ENCODE results near the gene SCARB2. TPM values are rescaled to one million over a fixed set of nuclear protein-coding genes. Genes with fewer than 3 reads are reported as not detected.

The SCARB2 gene
- total and polyA plus RNA-seq, 2 of the 4 experiments (the other 2 are of a cell fraction), result 69.2 to 102 TPM

- no peaks in the 10 kb centered on the region for H3K4me1 ChIP-seq (ENCODE audit: control insufficient read depth, insufficient read depth, low read length)
- peaks cover 6% of the 10 kb centered on the region for H3K27me3 ChIP-seq (ENCODE audit: control insufficient read depth, insufficient read depth, low read length)
- no peak overlapping the region for H2BK15ac ChIP-seq (ENCODE audit: low read depth, low read length)
- ChIA-PET POLR2A (ENCODE audit: unreplicated experiment) (no interaction called here), CTCF (no interaction called here)
- TF ChIP-seq CEBPB (IDR thresholded peaks at IDR 0.05; ENCODE audit: low read depth, low read length), result no peak
- TF ChIP-seq MAZ (IDR thresholded peaks at IDR 0.05; ENCODE audit: borderline replicate concordance, low read depth, low read length), result no peak
- no peak for TF ChIP-seq MXI1 (IDR thresholded peaks at IDR 0.05; ENCODE audit: borderline replicate concordance, low read depth, low read length)
- no peak for TF ChIP-seq CHD1 (IDR thresholded peaks at IDR 0.05; ENCODE audit: low read depth, low read length)
- TF ChIP-seq FOS (IDR thresholded peaks at IDR 0.05; ENCODE audit: low read depth, low read length), result no peak
- TF ChIP-seq CTCF (conservative IDR thresholded peaks at IDR 0.05; ENCODE audit: low read depth, low read length), result no peak
- no peak for TF ChIP-seq MAFK (IDR thresholded peaks at IDR 0.05; ENCODE audit: low read depth, low read length)
- no peak for TF ChIP-seq RCOR1 (IDR thresholded peaks at IDR 0.05; ENCODE audit: insufficient replicate concordance, low read length)
- TF ChIP-seq ELK1 (IDR thresholded peaks at IDR 0.05; ENCODE audit: borderline replicate concordance, low read depth, low read length), result no peak
- TF ChIP-seq USF2 (IDR thresholded peaks at IDR 0.05; ENCODE audit: low read depth, low read length), result no peak
- H3K18ac ChIP-seq (ENCODE audit: low read depth, low read length), result no peak overlapping the region
- no CpG with 5 or more reads among the region's 1 CpG for WGBS, 2 experiments (ENCODE audit: extremely low coverage in 2 of 2, insufficient read length in 1 of 2)
- H4K5ac ChIP-seq (ENCODE audit: low read depth, low read length), result no peak overlapping the region
- no peaks in the 10 kb centered on the region for H4K20me1 ChIP-seq (ENCODE audit: insufficient read depth, low read length)
- H2AK5ac ChIP-seq (ENCODE audit: low read depth, low read length), result no peak overlapping the region
- H2AFZ ChIP-seq (replicated peaks; ENCODE audit: low read length, poor library complexity), result no peak overlapping the region
- dilution Hi-C loops (cut with HindIII; ENCODE audit: low sequenced_read_pairs, unreplicated experiment) (no loop called here), intact Hi-C loops (cut with micrococcal nuclease) (no loop called here), in situ Hi-C loops (cut with MboI; ENCODE audit: low sequenced_read_pairs) (no loop called here)
- ATAC-seq (ENCODE audit: low read depth) (no peak), DNase-seq (no peak)
- H2BK120ac ChIP-seq (ENCODE audit: low read depth, low read length), result no peak overlapping the region
- no peak overlapping the region for H3K27ac ChIP-seq (ENCODE audit: insufficient read depth, low read length)
- no peak overlapping the region for H2AK9ac ChIP-seq (replicated peaks; ENCODE audit: low read depth, low read length, poor library complexity)
- H3K56ac ChIP-seq (ENCODE audit: extremely low read depth, insufficient read depth, low read length), result no peak overlapping the region
- H3K4me3 ChIP-seq (ENCODE audit: insufficient read depth, low read depth, low read length), result no peak overlapping the region
- peaks cover 4% of the 10 kb centered on the region for H3K9me3 ChIP-seq (ENCODE audit: control insufficient read depth, insufficient read depth, low read length)
- H3K36me3 ChIP-seq (ENCODE audit: control insufficient read depth, insufficient read depth, low read length), result no peaks in the 10 kb centered on the region
- no peak overlapping the region for H3K23ac ChIP-seq (ENCODE audit: low read depth, low read length)
- H3K9ac ChIP-seq (ENCODE audit: low read depth, low read length), result no peak overlapping the region
- no TSS peak for BruUV-seq (replicated peaks)
- no peaks in the 10 kb centered on the region for H3K9me1 ChIP-seq (ENCODE audit: insufficient read depth, low read length)
- no peak overlapping the region for H2BK20ac ChIP-seq (ENCODE audit: low read depth, low read length)
- no peak overlapping the region for H4K8ac ChIP-seq (ENCODE audit: low read depth in 2 of 2, low read length in 2 of 2)
- H3K4ac ChIP-seq (ENCODE audit: low read depth, low read length), result no peak overlapping the region
- H3K14ac ChIP-seq (replicated peaks; ENCODE audit: low read depth, low read length), result no peak overlapping the region
- H4K91ac ChIP-seq (ENCODE audit: insufficient read depth, low read depth, low read length), result no peak overlapping the region
- no peaks in the 10 kb centered on the region for H3K79me1 ChIP-seq (ENCODE audit: low read depth in 1 of 2, low read length in 2 of 2)
- no peak overlapping the region for H2BK5ac ChIP-seq (ENCODE audit: low read depth, low read length, poor library complexity, severe bottlenecking)
- H3K4me2 ChIP-seq (ENCODE audit: low read depth, low read length), result no peak overlapping the region
Observed at GRCh38 chr4:76226418-76226817, 12.8 kb upstream of the SCARB2 start.
